GM23338 (cell line): ENCODE measurements around the gene SLC35F4. TPM values are rescaled to one million over a fixed set of nuclear protein-coding genes. Genes with fewer than 3 reads are reported as not detected.

ENCODE experiments used
- ETS1 ChIP-seq: IDR thresholded peaks from 2 replicates; pipeline ENCODE4 v1.6.1; 2016; ENCODE audit warnings: antibody characterized with exemption
- EZH2 ChIP-seq: fragments of 200-600 bp; sonication (generic); IDR thresholded peaks from one replicate; pipeline ENCODE4 v1.8.0; 2017; ENCODE audit warnings: antibody characterized with exemption, mild to moderate bottlenecking, low read depth; ENCODE audit not compliant: unreplicated experiment
- POLR2AphosphoS5 ChIP-seq: IDR thresholded peaks from 2 replicates; pipeline ENCODE4 v1.6.1; 2016; ENCODE audit warnings: antibody characterized with exemption, low read depth
- REST ChIP-seq: IDR thresholded peaks from one replicate; pipeline ENCODE4 v1.6.1; 2018; ENCODE audit warnings: antibody characterized with exemption; ENCODE audit not compliant: unreplicated experiment
- STAT1 ChIP-seq: IDR thresholded peaks from one replicate; pipeline ENCODE4 v1.6.1; 2016; ENCODE audit warnings: antibody characterized with exemption; ENCODE audit not compliant: unreplicated experiment
- ZNF114 ChIP-seq: fragments of 250-450 bp; sonication (Bioruptor Pico); IDR thresholded peaks from 2 replicates; pipeline ENCODE4 v1.5.0; 2020; ENCODE audit warnings: mild to moderate bottlenecking, moderate library complexity
- ZNF331 ChIP-seq: fragments of 250-450 bp; sonication (Bioruptor Pico); IDR thresholded peaks from 2 replicates; pipeline ENCODE4 v1.5.0; 2020; ENCODE audit warnings: low read depth, mild to moderate bottlenecking, moderate library complexity
- polyA plus RNA-seq: library from polyadenylated mRNA; unstranded; fragments of >200 nt; fragmentation: Nextera tagmentation; extraction: Ambion mirVana; gene quantifications from 2 replicates; pipeline ENCODE4 v1.2.1, GENCODE V29; 2016
- total RNA-seq: library from RNA; depleted of rRNA; stranded (reverse); fragments of >200 nt; shearing (Covaris generic); gene quantifications from 2 replicates; pipeline ENCODE4 v1.2.3, GENCODE V29; 2014
- TF ChIP-seq, protein P1 (sequence below): fragments of 250-450 bp; sonication (Bioruptor Pico); IDR thresholded peaks from 2 replicates; pipeline ENCODE4 v1.5.0; 2020; ENCODE audit warnings: mild to moderate bottlenecking, moderate library complexity

Gene SLC35F4
- total and polyA plus RNA-seq, 2 experiments from 2014 or later = 0.10 TPM; not detected in 1

- TF ChIP-seq, protein P1, sequence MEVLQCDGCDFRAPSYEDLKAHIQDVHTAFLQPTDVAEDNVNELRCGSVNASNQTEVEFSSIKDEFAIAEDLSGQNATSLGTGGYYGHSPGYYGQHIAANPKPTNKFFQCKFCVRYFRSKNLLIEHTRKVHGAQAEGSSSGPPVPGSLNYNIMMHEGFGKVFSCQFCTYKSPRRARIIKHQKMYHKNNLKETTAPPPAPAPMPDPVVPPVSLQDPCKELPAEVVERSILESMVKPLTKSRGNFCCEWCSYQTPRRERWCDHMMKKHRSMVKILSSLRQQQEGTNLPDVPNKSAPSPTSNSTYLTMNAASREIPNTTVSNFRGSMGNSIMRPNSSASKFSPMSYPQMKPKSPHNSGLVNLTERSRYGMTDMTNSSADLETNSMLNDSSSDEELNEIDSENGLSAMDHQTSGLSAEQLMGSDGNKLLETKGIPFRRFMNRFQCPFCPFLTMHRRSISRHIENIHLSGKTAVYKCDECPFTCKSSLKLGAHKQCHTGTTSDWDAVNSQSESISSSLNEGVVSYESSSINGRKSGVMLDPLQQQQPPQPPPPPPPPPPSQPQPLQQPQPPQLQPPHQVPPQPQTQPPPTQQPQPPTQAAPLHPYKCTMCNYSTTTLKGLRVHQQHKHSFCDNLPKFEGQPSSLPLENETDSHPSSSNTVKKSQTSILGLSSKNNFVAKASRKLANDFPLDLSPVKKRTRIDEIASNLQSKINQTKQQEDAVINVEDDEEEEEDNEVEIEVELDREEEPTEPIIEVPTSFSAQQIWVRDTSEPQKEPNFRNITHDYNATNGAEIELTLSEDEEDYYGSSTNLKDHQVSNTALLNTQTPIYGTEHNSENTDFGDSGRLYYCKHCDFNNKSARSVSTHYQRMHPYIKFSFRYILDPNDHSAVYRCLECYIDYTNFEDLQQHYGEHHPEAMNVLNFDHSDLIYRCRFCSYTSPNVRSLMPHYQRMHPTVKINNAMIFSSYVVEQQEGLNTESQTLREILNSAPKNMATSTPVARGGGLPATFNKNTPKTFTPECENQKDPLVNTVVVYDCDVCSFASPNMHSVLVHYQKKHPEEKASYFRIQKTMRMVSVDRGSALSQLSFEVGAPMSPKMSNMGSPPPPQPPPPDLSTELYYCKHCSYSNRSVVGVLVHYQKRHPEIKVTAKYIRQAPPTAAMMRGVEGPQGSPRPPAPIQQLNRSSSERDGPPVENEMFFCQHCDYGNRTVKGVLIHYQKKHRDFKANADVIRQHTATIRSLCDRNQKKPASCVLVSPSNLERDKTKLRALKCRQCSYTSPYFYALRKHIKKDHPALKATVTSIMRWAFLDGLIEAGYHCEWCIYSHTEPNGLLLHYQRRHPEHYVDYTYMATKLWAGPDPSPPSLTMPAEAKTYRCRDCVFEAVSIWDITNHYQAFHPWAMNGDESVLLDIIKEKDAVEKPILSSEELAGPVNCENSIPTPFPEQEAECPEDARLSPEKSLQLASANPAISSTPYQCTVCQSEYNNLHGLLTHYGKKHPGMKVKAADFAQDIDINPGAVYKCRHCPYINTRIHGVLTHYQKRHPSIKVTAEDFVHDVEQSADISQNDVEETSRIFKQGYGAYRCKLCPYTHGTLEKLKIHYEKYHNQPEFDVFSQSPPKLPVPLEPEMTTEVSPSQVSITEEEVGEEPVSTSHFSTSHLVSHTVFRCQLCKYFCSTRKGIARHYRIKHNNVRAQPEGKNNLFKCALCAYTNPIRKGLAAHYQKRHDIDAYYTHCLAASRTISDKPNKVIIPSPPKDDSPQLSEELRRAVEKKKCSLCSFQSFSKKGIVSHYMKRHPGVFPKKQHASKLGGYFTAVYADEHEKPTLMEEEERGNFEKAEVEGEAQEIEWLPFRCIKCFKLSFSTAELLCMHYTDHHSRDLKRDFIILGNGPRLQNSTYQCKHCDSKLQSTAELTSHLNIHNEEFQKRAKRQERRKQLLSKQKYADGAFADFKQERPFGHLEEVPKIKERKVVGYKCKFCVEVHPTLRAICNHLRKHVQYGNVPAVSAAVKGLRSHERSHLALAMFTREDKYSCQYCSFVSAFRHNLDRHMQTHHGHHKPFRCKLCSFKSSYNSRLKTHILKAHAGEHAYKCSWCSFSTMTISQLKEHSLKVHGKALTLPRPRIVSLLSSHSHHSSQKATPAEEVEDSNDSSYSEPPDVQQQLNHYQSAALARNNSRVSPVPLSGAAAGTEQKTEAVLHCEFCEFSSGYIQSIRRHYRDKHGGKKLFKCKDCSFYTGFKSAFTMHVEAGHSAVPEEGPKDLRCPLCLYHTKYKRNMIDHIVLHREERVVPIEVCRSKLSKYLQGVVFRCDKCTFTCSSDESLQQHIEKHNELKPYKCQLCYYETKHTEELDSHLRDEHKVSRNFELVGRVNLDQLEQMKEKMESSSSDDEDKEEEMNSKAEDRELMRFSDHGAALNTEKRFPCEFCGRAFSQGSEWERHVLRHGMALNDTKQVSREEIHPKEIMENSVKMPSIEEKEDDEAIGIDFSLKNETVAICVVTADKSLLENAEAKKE (CRISPR knock-in tag) = no peak
- TF ChIP-seq ZNF331 (no peak), REST (no peak), POLR2AphosphoS5 (no peak), ZNF114 (CRISPR knock-in tag) (no peak), EZH2 (no peak), STAT1 (no peak), ETS1 (no peak)
Measured at GRCh38 chr14:57707219-57707618, 158.7 kb downstream of the SLC35F4 start (continued).
